ENCODE results near the gene RRP36.
"Not testable (repeated sequence)": the region's sequence is repeated elsewhere in the genome, so short reads cannot be mapped to it uniquely, and the experiment has no call there.

The RRP36 gene

DNA sequence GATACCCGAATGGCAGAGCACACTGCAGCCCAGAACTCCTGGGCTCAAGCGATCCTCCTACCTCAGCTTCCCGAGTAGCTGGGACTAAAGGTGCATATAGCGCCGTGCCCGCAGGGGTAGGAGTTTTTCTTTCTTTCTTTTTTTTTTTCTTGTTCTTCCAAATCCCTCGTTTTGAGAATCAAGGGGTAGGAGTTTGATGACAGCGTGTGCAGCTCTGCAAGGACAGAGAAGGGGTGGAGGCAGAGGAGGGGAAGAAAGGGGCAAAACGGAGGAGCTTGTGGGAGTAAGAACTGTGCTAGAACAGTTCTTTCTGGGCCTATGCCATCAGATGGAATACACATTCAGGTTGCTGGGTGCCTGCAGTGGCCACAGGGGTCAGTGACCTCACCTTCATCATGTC, 15.3 kb downstream of the RRP36 start:
- DNase-seq (ENCODE audit: low read depth in 4 of 4, low spot score in 1 of 4) = no peak

- DNase-seq (ENCODE audit: low read depth in 4 of 4, low spot score in 1 of 4) = no peak
Observed at GRCh38 chr6:43037197-43037596, 15.8 kb downstream of the RRP36 start.

DNA sequence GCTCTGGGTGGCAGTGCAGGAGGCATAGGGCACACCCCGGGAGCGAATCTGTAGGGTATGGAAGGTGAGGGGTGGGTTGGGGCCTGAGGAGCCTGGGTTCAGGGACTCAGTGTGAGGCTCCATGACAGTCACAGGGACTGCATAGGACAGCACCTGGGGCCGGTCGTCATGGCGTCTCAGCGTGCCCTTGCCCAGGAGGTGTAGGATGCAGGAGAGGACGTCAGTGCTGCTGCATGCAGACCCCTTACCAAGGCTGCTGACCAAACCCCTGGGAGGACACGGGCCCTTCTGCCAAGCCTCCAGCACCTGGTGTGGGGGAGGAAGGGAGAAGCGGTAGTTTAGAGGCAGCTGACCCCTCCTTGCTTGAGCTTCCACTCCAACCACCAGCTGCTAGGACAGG, 16.3 kb downstream of the RRP36 start:
- no peak for DNase-seq (ENCODE audit: low read depth in 4 of 4, low spot score in 1 of 4)

- no peak for DNase-seq (ENCODE audit: low read depth in 4 of 4, low spot score in 1 of 4)
Observed at GRCh38 chr6:43038727-43039126, 17.3 kb downstream of the RRP36 start.

DNA sequence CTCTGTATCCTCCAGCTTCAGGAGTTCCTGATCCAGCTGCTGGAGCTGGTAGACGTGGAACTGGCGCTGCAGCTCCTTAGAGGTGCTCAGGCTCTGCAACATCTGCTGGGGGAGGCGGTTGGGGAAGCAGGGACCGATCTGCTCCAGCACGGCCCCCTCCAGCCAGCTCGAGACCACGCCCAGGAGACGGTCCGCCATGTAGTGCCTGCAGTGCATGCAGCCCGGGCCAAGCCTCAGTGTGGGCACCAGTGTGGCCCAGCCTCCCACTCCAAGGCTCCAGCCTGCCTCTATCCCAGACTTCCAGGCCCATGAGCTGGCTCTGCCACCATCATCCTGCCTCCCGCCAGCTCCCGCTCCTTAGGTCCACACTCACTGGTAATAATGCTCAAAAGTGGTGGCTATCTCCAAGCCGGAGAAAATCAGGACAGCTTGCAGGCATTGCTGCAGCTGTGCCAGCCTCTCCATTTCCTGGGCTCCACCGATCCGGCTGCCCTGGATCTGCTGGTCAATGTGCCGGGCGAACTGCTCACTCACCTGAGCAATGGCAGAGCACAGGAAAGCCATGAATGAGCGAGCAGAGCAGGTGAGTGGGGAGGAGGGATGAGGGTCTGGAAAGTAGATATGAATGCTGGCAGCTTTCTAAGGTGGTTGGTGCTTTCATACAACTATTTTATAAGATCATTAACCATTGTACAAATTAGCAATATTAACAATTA, 19.3 kb downstream of the RRP36 start:
- DNase-seq (ENCODE audit: low read depth in 4 of 4, low spot score in 1 of 4) = no peak

DNA sequence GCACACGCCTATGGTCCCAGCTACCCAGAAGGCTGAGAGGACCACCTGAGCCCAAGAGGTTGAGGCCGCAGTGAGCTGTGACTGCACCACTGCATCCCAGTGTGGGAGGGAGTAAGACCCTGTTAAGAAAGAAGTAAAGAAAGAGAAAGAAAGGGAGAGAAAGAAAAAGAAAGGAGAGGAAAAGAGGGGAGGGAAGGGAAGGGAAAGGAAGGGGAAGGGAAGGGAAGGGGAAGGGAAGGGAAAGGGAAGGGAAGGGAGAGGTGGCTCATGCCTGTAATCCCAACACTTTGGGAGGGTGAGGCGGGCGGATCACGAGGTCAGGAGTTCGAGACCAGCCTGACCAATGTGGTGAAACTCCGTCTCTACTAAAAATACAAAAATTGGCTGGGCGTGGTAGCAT, 20.1 kb downstream of the RRP36 start:
- DNase-seq (ENCODE audit: low read depth in 4 of 4, low spot score in 1 of 4) = not testable (repeated sequence)

- no peak for DNase-seq (ENCODE audit: low read depth in 4 of 4, low spot score in 1 of 4)
Observed at GRCh38 chr6:43043310-43043709, 21.9 kb downstream of the RRP36 start.

- no peak for DNase-seq (ENCODE audit: low read depth in 4 of 4, low spot score in 1 of 4)
Observed at GRCh38 chr6:43045371-43045930, 24.0 kb downstream of the RRP36 start.

- DNase-seq (ENCODE audit: low read depth in 4 of 4, low spot score in 1 of 4) = no peak
Observed at GRCh38 chr6:43047998-43048397, 26.6 kb downstream of the RRP36 start.

DNA sequence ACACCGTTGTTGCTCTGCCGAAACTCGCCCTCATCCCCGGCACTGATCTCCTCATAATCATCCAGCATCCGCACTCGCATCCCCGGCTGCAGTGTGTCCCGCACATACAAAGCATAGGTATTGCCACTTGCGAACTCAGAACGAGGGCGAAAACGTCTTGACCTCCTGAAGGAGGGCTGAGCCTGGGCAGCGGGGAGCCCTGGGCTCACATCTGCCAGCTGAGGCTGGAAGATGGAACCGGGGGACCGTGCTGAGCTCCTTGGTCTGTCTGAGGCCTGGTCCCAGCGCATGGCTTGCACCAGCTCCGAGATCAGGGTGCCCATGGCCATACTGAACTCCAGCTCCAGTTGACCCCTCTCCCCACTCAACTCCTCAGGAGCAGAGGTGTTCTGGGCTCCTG, 29.6 kb downstream of the RRP36 start:
- no peak for DNase-seq (ENCODE audit: low read depth in 4 of 4, low spot score in 1 of 4)

GRCh38 chr6:43052225-43052841, 30.9 kb downstream of the RRP36 start:
- no peak for DNase-seq (ENCODE audit: low read depth in 4 of 4, low spot score in 1 of 4)

DNA sequence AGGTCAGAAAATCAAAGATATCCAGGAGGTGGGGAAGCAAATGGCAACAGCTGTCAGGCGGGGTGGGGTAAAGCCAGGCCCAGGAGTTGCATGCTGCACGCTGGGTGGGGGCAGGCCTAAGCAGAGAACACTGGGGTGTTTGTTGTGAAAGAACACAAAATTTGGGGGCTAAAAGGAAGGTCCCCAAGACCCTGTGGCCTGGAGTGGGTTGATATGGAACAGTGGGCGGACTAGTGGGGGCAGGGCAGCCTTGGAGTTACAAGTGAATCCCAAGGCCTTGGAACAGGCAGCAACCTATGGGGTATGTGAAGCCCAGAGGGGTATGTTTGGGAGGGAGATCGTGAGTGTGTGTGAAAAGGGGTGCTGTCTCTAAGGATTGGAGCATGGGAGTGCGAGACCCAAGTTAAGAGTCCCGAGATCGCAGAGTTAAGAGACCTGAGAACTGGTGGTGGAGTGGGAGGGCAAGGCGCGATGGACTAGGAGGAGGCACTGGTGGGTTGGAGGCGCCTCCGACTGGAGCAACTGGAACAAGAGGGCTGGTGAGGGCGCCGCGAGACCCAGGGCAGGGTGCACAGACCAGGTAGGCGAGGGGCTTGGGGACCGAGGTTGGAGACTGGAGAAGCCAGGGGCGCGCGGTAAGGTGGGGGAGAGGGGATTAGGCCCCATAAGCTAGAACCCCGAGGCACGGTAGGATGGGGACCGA, 31.6 kb downstream of the RRP36 start:
- DNase-seq (ENCODE audit: low read depth in 4 of 4, low spot score in 1 of 4) = no peak

DNA sequence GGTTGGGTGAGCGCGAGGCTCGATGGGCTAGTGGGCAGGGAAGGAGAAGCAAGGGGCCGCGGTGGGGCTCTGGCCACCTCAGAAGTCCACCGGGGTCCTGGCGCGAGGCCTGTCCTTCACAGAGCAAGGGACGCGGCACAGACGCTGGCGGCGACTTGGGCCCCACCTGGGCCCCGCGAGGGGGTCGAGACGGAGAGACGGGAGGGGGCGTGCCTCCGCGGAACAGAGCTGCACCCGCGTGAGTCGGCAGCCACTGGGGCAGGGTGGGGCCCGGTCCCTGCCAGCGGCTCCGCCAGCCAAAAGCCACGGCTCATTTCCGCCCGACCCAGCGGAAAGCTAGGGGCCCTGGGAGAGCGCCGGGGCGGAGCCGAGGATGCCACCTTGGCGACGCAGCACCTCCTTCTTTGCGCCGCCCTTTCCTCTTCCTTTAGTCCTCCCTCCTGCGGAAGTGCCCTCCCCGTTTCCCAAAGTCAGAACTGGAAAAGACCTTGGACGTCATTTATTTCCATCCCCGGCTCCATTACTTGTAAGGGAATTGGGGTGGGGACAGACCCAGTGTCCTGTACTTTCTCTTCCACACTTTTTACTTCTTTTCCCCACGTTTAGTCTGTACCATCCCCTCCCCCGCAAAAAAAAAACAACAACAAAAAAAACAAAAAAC, 32.3 kb downstream of the RRP36 start, which contains the start of gene CUL7:
CUL7 (minus strand) TSS at position 307 of the 661 bp plus-strand sequence. CDS start 1,063 bp downstream, outside the sequence.
- peak; percentile 71 to 88 (median 80) for DNase-seq (ENCODE audit: low read depth in 4 of 4, low spot score in 1 of 4)

- no peak for DNase-seq (ENCODE audit: low read depth in 4 of 4, low spot score in 1 of 4)
Observed at GRCh38 chr6:43054206-43054943, 33.0 kb downstream of the RRP36 start.

GRCh38 chr6:43055966-43056365, 34.5 kb downstream of the RRP36 start:
- no peak for DNase-seq (ENCODE audit: low read depth in 4 of 4, low spot score in 1 of 4)

DNA sequence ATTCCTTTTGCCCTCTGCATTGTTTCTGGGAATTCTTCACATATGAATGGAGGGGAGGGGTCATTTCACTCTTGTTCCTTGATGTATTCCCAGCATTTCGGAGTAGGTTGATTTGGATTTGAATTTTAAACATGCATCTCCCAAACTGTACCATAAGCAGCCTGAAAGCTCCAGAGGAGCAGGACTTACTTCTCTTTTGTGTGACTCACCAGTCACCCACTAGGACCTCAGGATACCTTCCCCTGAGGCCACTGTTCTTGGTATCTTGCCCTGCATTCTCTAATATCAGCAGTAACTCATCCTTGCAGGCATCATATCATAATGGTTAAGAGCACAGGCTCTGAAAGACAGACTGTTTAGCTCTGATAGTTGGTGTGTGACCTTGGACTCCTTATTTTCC, 37.1 kb downstream of the RRP36 start:
- DNase-seq (ENCODE audit: low read depth in 4 of 4, low spot score in 1 of 4) = no peak

GRCh38 chr6:43059168-43060033, 38.0 kb downstream of the RRP36 start, which contains the start of the genes KLC4 and MRPL2:
Gene KLC4 (plus strand): TSS chr6:43059631. CDS start chr6:43061336, 1,705 bp downstream.
Gene MRPL2 (minus strand): TSS chr6:43059434. CDS start chr6:43059381, 53 bp downstream.
- DNase-seq (ENCODE audit: low read depth in 4 of 4, low spot score in 1 of 4) = peak; percentile 92 to 97 (median 93)

DNA sequence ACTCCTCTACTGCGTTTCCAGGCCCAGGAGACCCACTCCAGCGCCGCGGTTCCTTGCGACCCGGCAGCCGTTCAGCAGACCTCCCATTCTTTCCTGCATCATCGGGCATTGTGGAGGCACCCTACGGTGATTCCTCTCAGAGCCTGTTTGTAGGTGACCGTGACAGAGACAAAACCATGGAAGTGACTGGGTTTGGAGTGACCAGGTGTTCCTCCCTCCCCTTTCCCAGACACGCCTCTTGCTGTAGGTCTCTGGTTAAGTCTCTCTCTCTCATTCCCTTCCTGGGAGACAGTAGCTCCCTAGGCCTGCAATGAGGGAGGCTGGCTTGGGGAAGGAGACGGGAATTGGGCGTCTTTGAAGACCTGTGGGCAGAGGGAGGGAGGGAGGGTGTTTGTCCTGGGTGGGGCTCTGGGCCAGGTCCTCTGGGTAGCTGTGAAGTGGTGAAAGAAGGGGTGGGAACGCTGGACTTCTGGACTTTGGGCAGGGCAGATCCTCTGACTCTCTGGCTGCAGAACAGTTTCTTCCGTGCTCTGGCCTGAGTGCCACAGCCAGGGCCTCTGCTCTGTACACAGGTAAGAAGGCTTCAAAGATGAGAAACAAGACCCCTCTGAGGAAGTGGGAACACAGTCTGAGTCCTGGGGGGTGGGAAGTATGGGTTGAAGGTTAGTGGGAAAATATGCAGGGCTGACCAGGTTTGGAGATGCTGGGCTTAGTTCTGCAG, 38.8 kb downstream of the RRP36 start:
- no peak for DNase-seq (ENCODE audit: low read depth in 4 of 4, low spot score in 1 of 4)
